GM12878 (cell line): ENCODE measurements around the gene SELENOT. TPM values are rescaled to one million over a fixed set of nuclear protein-coding genes. Genes with fewer than 3 reads are reported as not detected.
A peak's percentile ranks its signal among the peaks of the same experiment; 100 is the strongest.

ENCODE experiments used
- BHLHE40 ChIP-seq, 2 experiments: fragments of 450-650 bp in 1 of 2; IDR thresholded peaks; 2 replicates each; pipeline ENCODE4 v1.6.1; 2011 to 2017; ENCODE audit warnings: low read depth in 2 of 2, borderline replicate concordance in 1 of 2, improper control_type of control experiment in 1 of 2, low read length in 1 of 2, mild to moderate bottlenecking in 1 of 2
- EED ChIP-seq: sonication (generic); IDR thresholded peaks from 2 replicates; pipeline ENCODE4 v1.6.1; 2016; ENCODE audit warnings: antibody characterized with exemption, low read depth
- EP300 ChIP-seq, 2 experiments: fragments of 150-350 bp in 1 of 2; IDR thresholded peaks; 2 replicates each; pipeline ENCODE4 v1.6.1; 2011 to 2012; ENCODE audit warnings: low read depth in 2 of 2, low read length in 2 of 2, borderline replicate concordance in 1 of 2, improper control_type of control experiment in 1 of 2, inconsistent platforms in 1 of 2; ENCODE audit not compliant: control insufficient read depth in 1 of 2
- HDGF ChIP-seq: fragments of 450-650 bp; IDR thresholded peaks from 2 replicates; pipeline ENCODE4 v1.6.1; 2016; ENCODE audit warnings: antibody characterized with exemption
- IKZF1 ChIP-seq: fragments of 450-650 bp; conservative IDR thresholded peaks from 2 replicates; pipeline ENCODE4 v1.6.1; 2017; ENCODE audit warnings: antibody characterized with exemption, mild to moderate bottlenecking
- IKZF2 ChIP-seq, 2 experiments: fragments of 450-650 bp; IDR thresholded peaks; 2 replicates each; pipeline ENCODE4 v1.6.1; 2017; ENCODE audit warnings: mild to moderate bottlenecking in 2 of 2, moderate library complexity in 2 of 2
- IRF4 ChIP-seq: IDR thresholded peaks from 2 replicates; pipeline ENCODE4 v1.6.1; 2011; ENCODE audit warnings: low read depth, low read length
- MEF2B ChIP-seq: fragments of 450-650 bp; IDR thresholded peaks from 2 replicates; pipeline ENCODE4 v1.6.1; 2018; ENCODE audit warnings: mild to moderate bottlenecking, moderate library complexity; ENCODE audit not compliant: partially characterized antibody, poor library complexity, severe bottlenecking
- MTA2 ChIP-seq: fragments of 450-650 bp; IDR thresholded peaks from 2 replicates; pipeline ENCODE4 v1.6.1; 2016; ENCODE audit warnings: low read depth, mild to moderate bottlenecking, moderate library complexity
- NBN ChIP-seq: fragments of 450-650 bp; IDR thresholded peaks from 2 replicates; pipeline ENCODE4 v1.6.1; 2016
- NR2F1 ChIP-seq: fragments of 450-650 bp; conservative IDR thresholded peaks from 2 replicates; pipeline ENCODE4 v1.6.1; 2017; ENCODE audit warnings: mild to moderate bottlenecking
- RAD51 ChIP-seq: fragments of 450-650 bp; IDR thresholded peaks from 2 replicates; pipeline ENCODE4 v1.6.1; 2016; ENCODE audit warnings: moderate library complexity, mild to moderate bottlenecking, inconsistent platforms
- RB1 ChIP-seq: fragments of 450-650 bp; formaldehyde crosslinking; IDR thresholded peaks from 2 replicates; pipeline ENCODE4 v1.6.1; 2017; ENCODE audit warnings: mild to moderate bottlenecking, borderline replicate concordance
- SMARCA5 ChIP-seq: fragments of 450-650 bp; IDR thresholded peaks from 2 replicates; pipeline ENCODE4 v1.6.1; 2017; ENCODE audit warnings: mild to moderate bottlenecking
- SPI1 ChIP-seq: IDR thresholded peaks from 2 replicates; pipeline ENCODE4 v1.6.1; 2011; ENCODE audit warnings: low read depth, mild to moderate bottlenecking, low read length, moderate library complexity, borderline replicate concordance; ENCODE audit not compliant: insufficient read depth
- SRF ChIP-seq, 2 experiments: IDR thresholded peaks; 2 replicates each; pipeline ENCODE4 v1.6.1; 2011; ENCODE audit warnings: low read depth in 2 of 2, low read length in 2 of 2, mild to moderate bottlenecking in 1 of 2, moderate library complexity in 1 of 2
- STAT1 ChIP-seq: fragments of 450-650 bp; conservative IDR thresholded peaks from 2 replicates; pipeline ENCODE4 v1.6.1; 2014; ENCODE audit warnings: antibody characterized with exemption, mild to moderate bottlenecking
- ZSCAN29 ChIP-seq: fragments of 450-650 bp; IDR thresholded peaks from 2 replicates; pipeline ENCODE4 v1.6.1; 2017; ENCODE audit warnings: mild to moderate bottlenecking, moderate library complexity
- polyA plus RNA-seq, 11 experiments: library from polyadenylated mRNA; depleted of rRNA in 4 of 11; unstranded in 6 of 11; stranded (reverse) in 5 of 11; fragments of >200 nt; fragmentation: Nextera tagmentation in 4 of 11; fragmentation: Illumina TruSeq in 1 of 11; extraction: Ambion mirVana in 4 of 11; extraction: Trizol in 1 of 11; gene quantifications; 1 replicate in 1 of 11; 2 replicates in 10 of 11; pipeline versions ENCODE4 v1.2.1 to v1.2.3, GENCODE V29; 2011 to 2016; ENCODE audit warnings: inconsistent platforms in 2 of 11, missing spikeins in 2 of 11, low read depth in 1 of 11
- total RNA-seq, 4 experiments: library from RNA; depleted of rRNA in 3 of 4; stranded (reverse); fragments of >200 nt in 3 of 4; fragmentation: Illumina TruSeq in 1 of 4; extraction: Trizol in 1 of 4; gene quantifications; 2 replicates each; pipeline versions ENCODE4 v1.2.1 to v1.2.3, GENCODE V29; 2013 to 2021
- TF ChIP-seq, protein P1 (sequence below): fragments of 450-650 bp; conservative IDR thresholded peaks from 2 replicates; pipeline ENCODE4 v1.6.1; 2017; ENCODE audit warnings: mild to moderate bottlenecking, moderate library complexity
- TF ChIP-seq, protein P2 (sequence below): fragments of 450-650 bp; IDR thresholded peaks from 2 replicates; pipeline ENCODE4 v1.6.1; 2017; ENCODE audit warnings: mild to moderate bottlenecking, moderate library complexity
- TF ChIP-seq, protein P3 (sequence below): fragments of 450-650 bp; IDR thresholded peaks from 2 replicates; pipeline ENCODE4 v1.6.1; 2018; ENCODE audit warnings: borderline replicate concordance, mild to moderate bottlenecking; ENCODE audit not compliant: partially characterized antibody

The SELENOT gene
- total and polyA plus RNA-seq, 10 of the 15 experiments (the other 5 are each of a cell fraction or from before 2014, with no cell fraction given), result 89.4 to 768 (median 261) TPM

DNA sequence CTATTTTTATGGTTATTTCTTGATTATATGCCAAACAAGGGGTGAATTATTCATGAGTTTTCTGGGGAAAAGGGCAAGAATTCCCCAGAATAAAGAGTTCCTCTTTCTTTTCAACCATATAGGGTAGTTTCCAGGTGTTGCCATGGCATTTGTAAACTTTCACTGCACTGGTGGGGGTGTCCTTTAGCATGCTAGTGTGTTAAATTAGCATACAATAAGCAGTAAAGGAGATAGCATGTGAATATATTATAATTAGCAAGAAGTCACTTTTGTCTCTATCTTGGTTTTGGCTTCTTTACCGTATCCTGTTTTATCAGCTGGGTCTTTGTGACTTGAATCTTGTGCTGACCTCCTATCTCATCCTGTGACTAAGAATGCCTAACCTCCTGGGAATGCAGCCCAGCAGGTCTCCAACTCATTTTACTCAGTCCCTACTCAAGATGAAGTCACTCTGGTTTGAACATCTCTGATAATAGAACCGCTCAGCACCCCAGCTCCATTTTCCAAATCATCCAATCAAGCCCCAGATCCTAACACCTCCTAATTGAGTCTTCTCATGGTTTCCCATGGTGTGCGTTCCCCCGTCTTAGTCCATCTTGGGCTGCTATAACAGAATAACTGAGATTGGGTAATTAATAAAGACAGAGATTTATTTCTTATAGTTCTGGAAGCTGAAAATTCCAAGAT is 3.4 kb upstream of the SELENOT start (continued):
- TF ChIP-seq BHLHE40 (IDR thresholded peaks at IDR 0.05; ENCODE audit: borderline replicate concordance in 1 of 2, low read depth in 2 of 2, low read length in 1 of 2) (peak in 1 of 2 experiments; percentile 4; a peak in 1 of 4 replicates), IRF4 (no peak), SRF (IDR thresholded peaks at IDR 0.05; ENCODE audit: low read depth in 2 of 2, low read length in 2 of 2) (peak in 1 of 2 experiments; percentile 72; a peak in 1 of 4 replicates), STAT1 (no peak), SMARCA5 (0 out of 2 replicates have a peak, but pooled peaks have one; percentile 18), SPI1 (peak; percentile 84), EP300 (IDR thresholded peaks at IDR 0.05; ENCODE audit: borderline replicate concordance in 1 of 2, control insufficient read depth in 1 of 2, low read depth in 2 of 2, low read length in 2 of 2) (peak in 1 of 2 experiments; percentile 16; a peak in 1 of 4 replicates), HDGF (0 out of 2 replicates have a peak, but pooled peaks have one; percentile 23), NR2F1 (0 out of 2 replicates have a peak, but pooled peaks have one; percentile 23), IKZF2 (IDR thresholded peaks at IDR 0.05) (peak; percentile 39 to 52; a peak in 2 of 4 replicates), ZSCAN29 (no peak), MEF2B (peak; percentile 70), IKZF1 (0 out of 2 replicates have a peak, but pooled peaks have one; percentile 39), RAD51 (peak; percentile 11; the same call in 1 of the 2 replicates), EED (peak; percentile 15; the same call in 1 of the 2 replicates), MTA2 (0 out of 2 replicates have a peak, but pooled peaks have one; percentile 41), RB1 (0 out of 2 replicates have a peak, but pooled peaks have one; percentile 21), NBN (0 out of 2 replicates have a peak, but pooled peaks have one; percentile 7)
- TF ChIP-seq, protein P1, sequence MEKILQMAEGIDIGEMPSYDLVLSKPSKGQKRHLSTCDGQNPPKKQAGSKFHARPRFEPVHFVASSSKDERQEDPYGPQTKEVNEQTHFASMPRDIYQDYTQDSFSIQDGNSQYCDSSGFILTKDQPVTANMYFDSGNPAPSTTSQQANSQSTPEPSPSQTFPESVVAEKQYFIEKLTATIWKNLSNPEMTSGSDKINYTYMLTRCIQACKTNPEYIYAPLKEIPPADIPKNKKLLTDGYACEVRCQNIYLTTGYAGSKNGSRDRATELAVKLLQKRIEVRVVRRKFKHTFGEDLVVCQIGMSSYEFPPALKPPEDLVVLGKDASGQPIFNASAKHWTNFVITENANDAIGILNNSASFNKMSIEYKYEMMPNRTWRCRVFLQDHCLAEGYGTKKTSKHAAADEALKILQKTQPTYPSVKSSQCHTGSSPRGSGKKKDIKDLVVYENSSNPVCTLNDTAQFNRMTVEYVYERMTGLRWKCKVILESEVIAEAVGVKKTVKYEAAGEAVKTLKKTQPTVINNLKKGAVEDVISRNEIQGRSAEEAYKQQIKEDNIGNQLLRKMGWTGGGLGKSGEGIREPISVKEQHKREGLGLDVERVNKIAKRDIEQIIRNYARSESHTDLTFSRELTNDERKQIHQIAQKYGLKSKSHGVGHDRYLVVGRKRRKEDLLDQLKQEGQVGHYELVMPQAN, result no peak
- TF ChIP-seq, protein P2, sequence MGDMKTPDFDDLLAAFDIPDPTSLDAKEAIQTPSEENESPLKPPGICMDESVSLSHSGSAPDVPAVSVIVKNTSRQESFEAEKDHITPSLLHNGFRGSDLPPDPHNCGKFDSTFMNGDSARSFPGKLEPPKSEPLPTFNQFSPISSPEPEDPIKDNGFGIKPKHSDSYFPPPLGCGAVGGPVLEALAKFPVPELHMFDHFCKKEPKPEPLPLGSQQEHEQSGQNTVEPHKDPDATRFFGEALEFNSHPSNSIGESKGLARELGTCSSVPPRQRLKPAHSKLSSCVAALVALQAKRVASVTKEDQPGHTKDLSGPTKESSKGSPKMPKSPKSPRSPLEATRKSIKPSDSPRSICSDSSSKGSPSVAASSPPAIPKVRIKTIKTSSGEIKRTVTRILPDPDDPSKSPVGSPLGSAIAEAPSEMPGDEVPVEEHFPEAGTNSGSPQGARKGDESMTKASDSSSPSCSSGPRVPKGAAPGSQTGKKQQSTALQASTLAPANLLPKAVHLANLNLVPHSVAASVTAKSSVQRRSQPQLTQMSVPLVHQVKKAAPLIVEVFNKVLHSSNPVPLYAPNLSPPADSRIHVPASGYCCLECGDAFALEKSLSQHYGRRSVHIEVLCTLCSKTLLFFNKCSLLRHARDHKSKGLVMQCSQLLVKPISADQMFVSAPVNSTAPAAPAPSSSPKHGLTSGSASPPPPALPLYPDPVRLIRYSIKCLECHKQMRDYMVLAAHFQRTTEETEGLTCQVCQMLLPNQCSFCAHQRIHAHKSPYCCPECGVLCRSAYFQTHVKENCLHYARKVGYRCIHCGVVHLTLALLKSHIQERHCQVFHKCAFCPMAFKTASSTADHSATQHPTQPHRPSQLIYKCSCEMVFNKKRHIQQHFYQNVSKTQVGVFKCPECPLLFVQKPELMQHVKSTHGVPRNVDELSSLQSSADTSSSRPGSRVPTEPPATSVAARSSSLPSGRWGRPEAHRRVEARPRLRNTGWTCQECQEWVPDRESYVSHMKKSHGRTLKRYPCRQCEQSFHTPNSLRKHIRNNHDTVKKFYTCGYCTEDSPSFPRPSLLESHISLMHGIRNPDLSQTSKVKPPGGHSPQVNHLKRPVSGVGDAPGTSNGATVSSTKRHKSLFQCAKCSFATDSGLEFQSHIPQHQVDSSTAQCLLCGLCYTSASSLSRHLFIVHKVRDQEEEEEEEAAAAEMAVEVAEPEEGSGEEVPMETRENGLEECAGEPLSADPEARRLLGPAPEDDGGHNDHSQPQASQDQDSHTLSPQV, result peak; percentile 98
- TF ChIP-seq, protein P3, sequence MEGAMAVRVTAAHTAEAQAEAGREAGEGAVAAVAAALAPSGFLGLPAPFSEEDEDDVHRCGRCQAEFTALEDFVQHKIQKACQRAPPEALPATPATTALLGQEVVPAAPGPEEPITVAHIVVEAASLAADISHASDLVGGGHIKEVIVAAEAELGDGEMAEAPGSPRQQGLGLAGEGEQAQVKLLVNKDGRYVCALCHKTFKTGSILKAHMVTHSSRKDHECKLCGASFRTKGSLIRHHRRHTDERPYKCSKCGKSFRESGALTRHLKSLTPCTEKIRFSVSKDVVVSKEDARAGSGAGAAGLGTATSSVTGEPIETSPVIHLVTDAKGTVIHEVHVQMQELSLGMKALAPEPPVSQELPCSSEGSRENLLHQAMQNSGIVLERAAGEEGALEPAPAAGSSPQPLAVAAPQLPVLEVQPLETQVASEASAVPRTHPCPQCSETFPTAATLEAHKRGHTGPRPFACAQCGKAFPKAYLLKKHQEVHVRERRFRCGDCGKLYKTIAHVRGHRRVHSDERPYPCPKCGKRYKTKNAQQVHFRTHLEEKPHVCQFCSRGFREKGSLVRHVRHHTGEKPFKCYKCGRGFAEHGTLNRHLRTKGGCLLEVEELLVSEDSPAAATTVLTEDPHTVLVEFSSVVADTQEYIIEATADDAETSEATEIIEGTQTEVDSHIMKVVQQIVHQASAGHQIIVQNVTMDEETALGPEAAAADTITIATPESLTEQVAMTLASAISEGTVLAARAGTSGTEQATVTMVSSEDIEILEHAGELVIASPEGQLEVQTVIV, result no peak
